Activated T-cell treated with anti-CD3 and anti-CD28 coated beads, Interleukin-2, amount 50 U/mL, for 48 hours (primary cell): ENCODE results near the gene ZBTB48.
A peak's percentile ranks its signal among the peaks of the same experiment; 100 is the strongest.
"Not testable (repeated sequence)": the region's sequence is repeated elsewhere in the genome, so short reads cannot be mapped to it uniquely, and the experiment has no call there.

Experiments
- DNase-seq, 2 experiments: peaks; one replicate each; pipeline ENCODE4 v3.0.0-alpha.2; 2020

The ZBTB48 gene

GRCh38 chr1:6592865-6593593 is 13.2 kb downstream of the ZBTB48 start:
- DNase-seq: no peak

GRCh38 chr1:6593810-6594209 is 14.0 kb downstream of the ZBTB48 start:
- DNase-seq: no peak

DNA sequence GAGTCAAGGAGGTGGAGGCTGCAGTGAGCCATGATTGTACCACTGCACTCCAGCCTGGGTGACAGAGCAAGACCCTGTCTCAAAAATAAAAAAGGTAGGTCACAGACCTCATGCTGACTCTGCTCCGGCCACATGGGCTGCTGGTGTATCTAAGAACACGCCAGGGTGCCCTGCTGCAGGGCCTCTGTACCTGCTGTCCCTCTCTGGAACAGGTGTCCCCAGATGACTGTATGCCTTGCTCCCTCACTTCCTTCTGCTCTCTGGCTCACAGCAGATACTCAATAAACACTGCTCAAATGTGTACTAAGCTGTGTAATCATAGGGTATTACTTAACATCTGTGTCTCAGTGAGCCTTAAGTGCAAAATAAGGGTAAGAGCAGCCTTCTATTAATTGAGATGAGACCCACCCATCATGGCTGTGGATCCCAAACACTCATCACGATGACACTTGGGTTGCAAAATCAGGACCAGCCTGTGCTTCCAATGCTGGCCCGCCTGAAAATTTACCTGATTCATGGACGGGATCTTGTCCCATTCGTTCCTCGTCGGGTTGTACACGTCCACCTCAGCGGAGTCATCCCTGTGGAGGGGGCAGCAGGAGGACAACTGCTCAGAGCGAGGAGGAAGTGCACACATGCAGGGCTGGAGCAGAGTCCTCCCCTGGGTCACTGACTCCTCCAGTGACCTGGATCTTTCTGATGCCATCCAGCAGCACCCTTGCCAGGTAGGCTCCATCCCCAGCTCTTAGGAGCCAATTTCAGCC is 15.4 kb downstream of the ZBTB48 start:
- no peak for DNase-seq

DNA sequence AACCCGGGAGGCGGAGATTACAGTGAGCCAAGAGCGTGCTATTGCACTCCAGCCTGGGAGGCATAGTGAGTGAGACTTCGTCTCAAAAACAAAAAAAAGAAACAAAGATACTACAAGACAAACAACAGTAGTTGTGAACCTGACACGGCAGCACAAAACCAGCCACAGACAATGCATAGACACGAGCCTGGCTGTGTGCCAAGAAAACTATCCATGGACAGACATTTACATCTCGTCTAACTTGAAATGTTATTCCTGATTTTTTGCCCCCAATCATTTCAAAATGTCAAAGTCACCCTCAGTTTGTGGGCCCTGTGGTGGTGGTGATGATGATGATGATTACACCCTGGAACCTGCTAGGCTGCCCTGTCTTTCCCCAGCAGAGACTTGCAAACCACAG is 16.6 kb downstream of the ZBTB48 start:
- no peak for DNase-seq

DNA sequence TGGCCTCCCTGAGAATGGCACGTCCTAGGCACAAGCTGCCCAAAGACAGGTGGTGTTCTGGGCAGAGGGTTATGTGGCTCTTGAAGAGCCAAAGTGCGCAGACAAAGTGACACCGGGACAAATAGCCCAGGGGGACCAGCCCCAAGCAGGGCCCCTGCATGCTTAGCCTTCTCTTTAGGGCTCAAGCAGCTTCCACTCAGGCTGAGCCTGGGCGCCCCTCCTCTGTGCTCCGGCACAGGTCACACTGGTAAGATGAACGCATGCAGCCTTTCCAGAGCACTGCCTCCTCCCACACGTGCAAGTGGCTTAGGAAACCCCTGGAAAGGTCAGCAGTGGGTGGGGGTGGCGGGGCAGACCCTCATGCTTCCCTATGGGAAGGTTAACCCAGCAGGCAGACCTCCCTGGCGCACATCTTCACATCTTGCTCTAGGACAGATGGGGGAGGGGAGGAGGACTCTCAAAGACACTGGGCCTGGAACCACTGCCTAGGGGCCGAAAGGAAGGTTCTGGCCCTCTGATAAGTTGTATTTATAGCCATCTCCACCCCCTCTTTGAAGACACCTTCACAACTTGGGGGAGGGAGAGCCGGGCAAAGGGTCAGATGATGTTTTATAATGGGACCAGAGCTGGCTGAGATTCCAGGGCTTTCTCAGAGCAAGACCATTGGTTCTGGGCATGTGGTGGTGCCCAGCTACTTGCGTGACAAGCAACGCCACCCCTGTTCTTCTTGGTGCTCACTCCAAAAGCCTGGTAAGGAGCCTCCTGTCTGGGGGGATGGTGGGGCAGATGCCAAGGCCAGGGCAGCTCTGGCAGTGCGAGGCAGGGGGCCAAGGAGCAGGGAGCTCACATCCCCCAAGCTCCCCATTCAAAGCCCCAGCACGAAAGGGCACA is 17.3 kb downstream of the ZBTB48 start:
- DNase-seq: no peak

DNA sequence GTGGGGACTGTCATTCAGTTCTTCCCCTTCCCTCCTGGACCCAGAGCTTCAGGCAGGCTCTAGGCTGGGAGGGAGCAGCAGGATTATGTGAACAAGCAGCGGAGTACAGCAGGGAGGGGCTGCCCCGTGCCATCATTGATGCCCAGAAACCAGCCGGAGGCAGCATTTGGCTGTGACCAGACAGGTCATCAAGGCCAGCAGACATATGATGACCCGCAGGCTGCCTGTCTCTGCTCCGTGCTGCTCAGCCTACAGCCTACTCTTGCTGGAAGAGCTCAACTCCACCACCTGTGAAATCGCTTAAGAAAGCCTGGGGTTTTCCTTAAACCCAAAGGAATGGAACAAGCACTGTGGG is 18.0 kb downstream of the ZBTB48 start:
- DNase-seq: no peak

- DNase-seq: peak; percentile 64 to 73
Measured at GRCh38 chr1:6599141-6599975, 19.6 kb downstream of the ZBTB48 start.

DNA sequence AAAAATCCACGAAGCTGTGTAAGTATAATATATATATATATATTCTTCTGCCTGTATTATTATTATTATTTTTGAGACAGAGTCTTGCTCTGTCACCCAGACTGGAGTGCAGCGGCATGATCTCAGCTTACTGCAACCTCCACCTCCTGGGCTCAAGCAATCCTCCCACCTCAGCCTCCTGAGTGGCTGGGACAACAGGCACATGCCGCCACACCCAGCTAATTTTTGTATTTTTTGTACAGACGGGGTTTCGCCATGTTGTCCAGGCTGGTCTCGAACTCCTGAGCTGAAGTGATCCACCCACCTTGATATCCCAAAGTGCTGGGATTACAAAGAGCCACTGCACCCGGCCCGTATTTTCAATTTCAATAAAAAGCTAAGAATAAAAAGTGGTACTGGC is 20.2 kb downstream of the ZBTB48 start:
- not testable (repeated sequence) for DNase-seq

GRCh38 chr1:6600410-6601048 is 20.7 kb downstream of the ZBTB48 start:
- no peak for DNase-seq

DNA sequence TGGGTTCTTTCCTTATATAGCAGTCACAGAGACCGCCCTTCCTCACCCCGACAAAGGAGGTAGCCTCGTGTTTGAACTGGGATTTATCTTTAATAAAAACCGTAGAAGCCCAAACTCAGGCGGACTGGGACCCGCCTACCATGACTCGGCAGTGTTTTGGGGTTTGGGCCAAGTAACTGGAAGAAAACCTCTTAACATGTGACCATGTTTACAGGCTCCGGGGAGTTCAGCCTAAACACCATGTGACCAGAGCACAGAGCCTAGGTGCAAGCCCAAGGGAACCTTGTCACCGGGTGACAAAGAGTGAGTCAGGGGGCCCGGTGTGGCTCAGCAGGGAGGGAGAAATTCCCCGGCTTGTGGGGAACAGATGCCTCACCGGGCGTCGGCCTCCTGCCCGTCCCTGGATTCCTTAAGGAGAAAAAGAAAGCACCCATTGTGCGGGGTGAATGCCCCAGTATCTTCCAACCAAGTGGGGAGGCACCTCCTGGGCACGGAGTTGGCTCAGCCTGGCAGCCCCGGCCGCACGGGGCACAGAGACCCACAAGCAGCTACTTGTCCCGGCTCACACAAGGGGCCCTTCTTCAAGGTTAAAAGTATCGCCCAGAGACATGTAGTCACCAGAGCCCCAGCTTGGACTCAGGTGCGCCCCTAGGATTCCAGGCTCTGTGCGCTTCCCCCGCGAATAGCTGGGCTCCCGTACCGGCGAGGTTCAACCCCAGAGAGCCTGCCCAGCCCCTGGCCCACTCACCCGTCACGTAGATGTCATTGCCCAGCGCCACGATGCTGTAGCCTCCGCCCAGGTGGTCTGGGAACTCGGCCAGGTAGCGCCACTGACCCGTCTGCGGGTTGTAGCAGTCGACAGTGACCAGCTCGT is 21.5 kb downstream of the ZBTB48 start:
- DNase-seq: peak; percentile 86 to 91

- DNase-seq: peak; percentile 53 to 70
Measured at GRCh38 chr1:6601923-6602668, 22.3 kb downstream of the ZBTB48 start.

DNA sequence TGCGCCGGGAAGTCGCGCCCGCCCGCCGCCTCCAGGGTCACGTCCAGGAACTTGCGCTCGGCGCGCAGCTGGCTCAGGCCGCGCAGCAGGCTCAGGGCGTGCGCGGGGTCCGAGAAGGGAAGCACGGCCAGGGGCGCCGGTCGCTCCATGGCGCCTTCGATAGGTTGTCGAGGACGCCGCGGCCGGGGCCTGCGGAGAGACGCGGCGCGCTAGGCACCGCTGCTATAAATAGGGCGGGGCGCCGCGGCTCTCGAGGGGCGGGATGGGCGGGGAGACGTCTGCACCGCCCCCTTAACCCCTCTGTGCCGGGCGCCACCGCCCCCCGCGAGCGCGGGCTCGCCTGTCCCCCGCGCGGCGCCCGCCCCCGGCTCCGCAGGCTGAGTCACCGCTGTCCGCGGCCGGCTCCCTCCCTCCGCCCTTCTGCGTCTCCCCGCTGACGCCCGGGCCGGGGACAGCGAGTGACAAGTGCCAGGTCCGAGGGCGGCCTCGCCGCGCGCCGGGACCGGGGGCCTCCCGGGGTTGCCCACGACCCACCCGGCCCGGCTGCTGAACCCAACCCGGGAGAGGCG is 23.0 kb downstream of the ZBTB48 start, which contains the start of gene KLHL21:
KLHL21 (minus strand) TSS at position 201 of the 569 bp plus-strand sequence; CDS start at position 149, 52 bp downstream.
- DNase-seq: peak; percentile 90 to 94

DNA sequence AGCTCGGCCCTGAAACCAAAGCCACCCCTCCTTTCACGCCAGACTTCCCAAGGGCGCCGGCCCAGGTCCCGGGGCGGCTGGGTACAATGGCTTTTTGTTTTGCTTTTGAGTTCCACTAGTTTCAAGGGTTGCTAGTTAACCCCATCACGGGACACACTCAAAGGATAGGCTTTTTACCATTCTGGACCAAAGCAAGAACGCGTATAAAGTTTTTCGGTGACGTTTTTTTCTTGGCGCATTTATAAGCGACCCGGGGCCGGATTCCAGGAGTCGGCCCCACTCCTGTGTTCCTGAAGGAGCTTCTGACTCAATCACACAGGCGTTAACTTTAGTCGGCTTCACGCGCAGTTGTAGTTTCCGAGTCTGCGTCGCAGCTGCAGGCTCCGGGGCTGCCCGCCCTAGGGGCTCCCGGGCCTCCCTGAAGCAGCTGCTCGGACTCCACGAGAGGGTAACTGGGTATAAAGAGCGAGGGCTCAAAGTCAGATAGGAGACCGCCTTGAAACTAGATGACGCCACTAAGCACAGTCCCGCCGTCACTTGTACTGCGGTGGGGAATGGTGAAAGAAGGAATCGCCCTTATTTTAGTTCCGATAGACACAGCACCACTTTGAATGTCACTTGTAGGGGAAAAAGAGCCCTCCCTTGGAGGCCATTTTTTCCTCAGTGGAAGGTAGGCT is 23.6 kb downstream of the ZBTB48 start:
- DNase-seq: peak; percentile 79 to 80

DNA sequence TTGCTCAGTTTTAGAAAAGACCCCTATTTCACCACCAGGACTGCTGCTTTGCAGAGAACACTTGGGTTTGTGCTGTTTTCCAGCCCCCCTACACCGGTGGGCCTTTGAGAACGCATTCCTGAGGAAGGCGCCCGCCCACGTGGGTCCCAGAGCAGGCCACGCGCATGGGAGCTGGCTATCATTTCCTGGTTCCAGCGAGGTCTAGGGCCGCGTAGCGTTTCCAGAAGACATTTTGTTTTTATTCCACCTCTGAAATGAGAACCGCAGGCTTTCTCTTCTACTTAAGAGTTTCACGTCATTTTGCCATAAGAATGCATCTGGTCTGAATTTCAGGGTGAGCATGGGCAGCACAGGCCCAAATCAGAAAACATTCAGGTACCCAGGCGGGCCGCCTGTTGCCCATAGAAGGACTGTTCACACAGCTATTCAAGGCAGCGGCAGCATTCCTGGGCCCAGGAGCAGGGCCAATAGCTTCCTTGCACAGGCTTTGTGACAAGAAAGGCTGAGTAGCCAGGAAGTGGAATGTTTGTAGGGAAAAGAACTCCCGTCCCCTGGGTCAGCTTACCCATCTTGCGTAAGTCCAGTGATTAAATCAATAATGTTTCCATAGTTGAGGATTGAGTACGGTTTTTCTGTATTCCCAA is 24.2 kb downstream of the ZBTB48 start:
- no peak for DNase-seq

GRCh38 chr1:6612641-6613360 is 33.0 kb downstream of the ZBTB48 start:
- no peak for DNase-seq

DNA sequence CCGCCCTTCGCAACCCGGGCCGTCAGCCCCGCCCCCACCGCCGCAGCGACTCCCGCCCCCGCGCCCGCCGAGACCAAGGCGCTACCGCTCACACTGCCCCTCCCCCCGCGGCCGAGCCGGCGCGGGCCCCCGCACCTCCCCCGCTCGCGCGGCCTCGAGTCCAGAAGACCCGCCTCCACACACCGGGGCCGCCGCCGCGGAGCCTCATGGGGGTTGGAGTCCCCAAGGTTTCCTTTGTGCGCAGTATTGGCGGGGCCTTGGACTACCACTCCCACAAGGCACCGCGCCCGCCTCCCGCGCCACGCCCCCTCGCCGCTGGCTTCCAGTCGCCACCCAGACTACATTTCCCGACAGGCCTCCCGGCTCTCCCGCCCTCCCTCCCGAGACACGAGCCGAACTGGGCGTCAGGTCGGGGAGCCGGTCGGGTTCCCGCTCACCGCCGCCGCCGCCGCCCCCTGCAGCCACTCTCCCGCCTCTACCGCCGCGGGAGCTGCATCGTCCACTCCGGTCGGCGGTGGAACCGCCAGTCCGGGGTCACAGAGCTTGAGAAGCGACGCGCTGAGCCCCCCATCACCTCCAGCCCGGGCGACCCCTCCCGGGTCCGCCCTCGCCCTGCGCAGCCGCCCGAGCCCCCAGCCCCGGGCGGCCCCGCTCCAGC is 33.7 kb downstream of the ZBTB48 start, which contains the start of gene PHF13:
PHF13 (plus strand) TSS at position 371 of the 658 bp plus-strand sequence. CDS start 336 bp downstream, outside the sequence.
- DNase-seq: peak; percentile 99 to 100
